ENCODE results near the gene BBS9.

GRCh38 chr7:33503736-33504135 lies 374.4 kb downstream of the BBS9 start:
- TF ChIP-seq, protein P1, sequence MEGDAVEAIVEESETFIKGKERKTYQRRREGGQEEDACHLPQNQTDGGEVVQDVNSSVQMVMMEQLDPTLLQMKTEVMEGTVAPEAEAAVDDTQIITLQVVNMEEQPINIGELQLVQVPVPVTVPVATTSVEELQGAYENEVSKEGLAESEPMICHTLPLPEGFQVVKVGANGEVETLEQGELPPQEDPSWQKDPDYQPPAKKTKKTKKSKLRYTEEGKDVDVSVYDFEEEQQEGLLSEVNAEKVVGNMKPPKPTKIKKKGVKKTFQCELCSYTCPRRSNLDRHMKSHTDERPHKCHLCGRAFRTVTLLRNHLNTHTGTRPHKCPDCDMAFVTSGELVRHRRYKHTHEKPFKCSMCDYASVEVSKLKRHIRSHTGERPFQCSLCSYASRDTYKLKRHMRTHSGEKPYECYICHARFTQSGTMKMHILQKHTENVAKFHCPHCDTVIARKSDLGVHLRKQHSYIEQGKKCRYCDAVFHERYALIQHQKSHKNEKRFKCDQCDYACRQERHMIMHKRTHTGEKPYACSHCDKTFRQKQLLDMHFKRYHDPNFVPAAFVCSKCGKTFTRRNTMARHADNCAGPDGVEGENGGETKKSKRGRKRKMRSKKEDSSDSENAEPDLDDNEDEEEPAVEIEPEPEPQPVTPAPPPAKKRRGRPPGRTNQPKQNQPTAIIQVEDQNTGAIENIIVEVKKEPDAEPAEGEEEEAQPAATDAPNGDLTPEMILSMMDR (IDR thresholded peaks at IDR 0.05): no peak
- no peak for TF ChIP-seq ZFX (IDR thresholded peaks at IDR 0.05; ENCODE audit: borderline replicate concordance)
